ENCODE measurements around the gene CDC42BPA.
"Not testable (repeated sequence)": the region's sequence is repeated elsewhere in the genome, so short reads cannot be mapped to it uniquely, and the experiment has no call there.

The CDC42BPA gene, protein sequence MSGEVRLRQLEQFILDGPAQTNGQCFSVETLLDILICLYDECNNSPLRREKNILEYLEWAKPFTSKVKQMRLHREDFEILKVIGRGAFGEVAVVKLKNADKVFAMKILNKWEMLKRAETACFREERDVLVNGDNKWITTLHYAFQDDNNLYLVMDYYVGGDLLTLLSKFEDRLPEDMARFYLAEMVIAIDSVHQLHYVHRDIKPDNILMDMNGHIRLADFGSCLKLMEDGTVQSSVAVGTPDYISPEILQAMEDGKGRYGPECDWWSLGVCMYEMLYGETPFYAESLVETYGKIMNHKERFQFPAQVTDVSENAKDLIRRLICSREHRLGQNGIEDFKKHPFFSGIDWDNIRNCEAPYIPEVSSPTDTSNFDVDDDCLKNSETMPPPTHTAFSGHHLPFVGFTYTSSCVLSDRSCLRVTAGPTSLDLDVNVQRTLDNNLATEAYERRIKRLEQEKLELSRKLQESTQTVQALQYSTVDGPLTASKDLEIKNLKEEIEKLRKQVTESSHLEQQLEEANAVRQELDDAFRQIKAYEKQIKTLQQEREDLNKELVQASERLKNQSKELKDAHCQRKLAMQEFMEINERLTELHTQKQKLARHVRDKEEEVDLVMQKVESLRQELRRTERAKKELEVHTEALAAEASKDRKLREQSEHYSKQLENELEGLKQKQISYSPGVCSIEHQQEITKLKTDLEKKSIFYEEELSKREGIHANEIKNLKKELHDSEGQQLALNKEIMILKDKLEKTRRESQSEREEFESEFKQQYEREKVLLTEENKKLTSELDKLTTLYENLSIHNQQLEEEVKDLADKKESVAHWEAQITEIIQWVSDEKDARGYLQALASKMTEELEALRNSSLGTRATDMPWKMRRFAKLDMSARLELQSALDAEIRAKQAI (N-terminal part only)

DNA sequence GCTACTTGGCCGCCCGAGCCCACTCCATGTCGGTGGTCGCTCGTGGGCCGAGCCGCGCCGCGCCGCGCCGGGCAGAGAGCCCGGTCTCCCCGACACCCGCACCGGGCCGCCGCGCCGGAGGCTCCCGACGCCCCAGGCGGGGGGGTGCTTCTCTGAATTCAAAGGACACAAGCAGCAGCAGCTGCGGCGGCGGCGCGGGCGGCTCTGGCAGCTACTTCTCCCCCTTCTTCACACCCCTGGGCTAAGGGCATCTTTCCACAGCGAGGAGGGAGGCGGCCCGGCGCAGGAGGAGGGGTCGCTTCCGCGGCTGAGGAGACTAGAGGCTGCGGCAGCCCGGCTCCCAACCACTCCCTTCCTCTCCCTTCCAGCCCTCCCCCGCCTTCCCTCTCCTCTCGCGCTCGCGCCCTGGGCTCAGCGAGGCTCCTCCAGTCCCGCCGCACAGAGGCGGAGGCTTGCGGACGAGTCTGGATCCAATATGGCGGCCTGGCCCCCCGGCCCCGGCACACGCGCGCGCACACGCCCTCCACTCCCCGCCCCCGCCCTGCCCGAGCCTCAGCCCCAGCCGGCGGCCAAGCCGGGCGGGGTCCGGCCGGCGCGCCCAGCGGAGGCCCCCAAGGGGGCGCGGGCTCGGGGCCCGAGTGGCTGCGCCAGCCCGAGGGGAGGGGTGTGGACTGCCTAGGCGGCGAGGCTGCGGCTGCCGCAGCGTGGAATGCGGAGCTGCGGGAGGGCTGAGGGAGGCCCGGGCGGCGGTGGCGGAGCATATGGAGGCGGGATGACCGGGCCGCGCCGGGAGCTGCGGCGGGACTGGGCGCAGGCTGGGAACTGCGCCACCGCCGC lies at the start of gene CDC42BPA:
Gene CDC42BPA (minus strand): TSS at position 477 of the 837 bp plus-strand sequence. CDS start 1,310 bp downstream, outside the sequence.
- DNase-seq (ENCODE audit: insufficient read length, low spot score) (peak; percentile 80), FAIRE-seq (peak; percentile 54)

DNA sequence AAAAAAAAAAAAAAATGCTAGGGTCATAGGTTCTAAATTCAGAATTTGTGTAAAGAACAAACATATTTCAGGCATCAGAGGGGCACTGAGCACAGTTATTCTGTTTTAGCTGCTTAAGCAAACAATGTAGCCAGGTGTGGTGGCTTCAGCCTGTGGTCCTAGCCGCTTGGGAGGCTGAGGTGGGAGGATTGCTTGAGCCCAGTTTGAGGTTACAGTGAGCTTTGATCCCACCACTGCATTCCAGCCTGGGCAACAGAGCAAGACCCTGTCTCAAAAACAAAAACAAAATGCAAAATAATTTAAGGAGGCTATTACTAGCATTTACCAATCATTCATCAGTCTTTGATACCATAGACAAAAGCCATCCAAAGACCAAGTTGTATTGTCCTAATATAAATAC lies 49.7 kb upstream of the CDC42BPA start:
- no peak for FAIRE-seq
- DNase-seq (ENCODE audit: insufficient read length, low spot score) = no peak

DNA sequence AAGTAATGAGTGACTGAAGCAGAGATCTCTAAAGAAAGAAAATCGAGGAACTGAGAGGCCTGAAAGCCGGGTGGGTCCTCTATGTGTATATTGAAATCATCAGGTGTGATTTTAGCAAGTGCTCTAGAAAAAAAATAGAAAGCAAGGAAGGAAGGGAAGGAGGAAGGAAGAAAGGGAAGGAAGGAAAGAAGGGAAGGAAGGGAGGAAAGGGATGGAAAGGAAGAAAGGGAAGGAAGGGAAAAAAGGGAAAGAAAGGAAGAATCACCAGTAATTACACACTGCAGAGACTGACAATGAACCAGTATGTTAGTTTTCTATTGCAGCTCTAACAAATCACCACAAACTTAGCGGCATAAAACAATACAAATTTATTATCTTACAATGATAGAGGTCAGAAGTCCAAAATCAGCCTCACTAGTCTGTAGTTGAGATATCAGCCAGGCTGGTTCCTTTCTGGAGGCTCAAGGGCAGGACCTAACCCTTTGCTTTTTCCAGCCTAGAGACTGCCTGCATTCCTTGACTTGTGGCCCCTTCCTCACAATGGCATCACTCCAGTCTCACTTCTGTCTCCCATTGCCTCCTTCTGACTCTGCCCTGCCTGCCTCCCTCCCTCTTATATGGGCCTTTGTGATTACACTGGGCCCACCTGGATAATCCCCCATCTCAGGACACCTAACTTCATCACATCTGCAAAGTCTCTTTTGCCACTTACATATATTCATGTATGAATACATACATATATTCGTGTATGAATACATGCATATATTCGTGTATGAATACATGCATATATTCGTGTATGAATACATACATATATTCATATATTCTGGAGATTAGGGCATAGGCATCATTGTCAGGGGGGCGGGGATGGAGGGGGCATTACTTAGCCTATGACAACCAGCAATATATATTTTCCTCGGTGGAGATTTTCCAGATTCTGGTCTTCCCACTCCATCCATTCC lies 47.5 kb upstream of the CDC42BPA start:
- FAIRE-seq = no peak

DNA sequence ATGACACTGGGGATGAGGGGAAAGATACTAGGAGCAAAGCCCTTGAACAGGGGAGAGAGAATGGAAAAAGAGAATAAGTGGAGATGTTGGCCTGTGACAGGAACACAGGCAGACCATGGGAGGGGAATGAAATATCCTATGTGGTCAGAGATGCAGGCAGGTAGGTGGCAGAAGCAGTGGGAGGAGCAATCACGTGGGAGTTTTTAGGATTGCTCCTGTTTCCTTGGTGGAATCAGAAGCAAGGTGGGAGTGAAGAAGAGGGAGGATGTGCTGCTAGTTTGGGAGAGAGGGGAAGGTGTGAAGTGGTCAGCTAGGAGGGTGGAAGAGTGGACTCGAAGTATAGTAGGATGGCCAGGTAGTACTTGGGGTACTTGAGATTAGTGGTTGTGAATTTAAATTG lies 46.4 kb upstream of the CDC42BPA start:
- FAIRE-seq (no peak), DNase-seq (ENCODE audit: insufficient read length, low spot score) (no peak)

More for the DNA sequence above, 47.5 kb upstream of the CDC42BPA start:
- no peak for DNase-seq (ENCODE audit: insufficient read length, low spot score)

DNA sequence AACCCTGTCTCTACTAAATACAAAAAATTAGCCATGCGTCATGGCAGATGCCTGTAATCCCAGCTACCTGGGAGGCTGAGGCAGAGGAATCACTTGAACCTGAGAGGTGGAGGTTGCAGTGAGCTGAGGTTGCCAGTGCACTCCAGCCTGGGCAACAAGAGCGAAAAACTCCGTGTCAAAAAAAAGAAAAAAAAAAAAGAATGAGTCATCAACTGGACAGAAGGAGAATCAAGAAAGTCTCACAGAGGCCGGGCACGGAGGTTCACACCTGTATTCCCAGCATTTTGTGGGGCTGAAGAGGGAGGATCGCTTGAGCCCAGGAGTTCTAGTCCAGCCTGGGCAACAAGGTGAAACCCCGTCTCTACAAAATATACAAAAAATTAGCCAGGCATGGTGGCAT lies 45.5 kb upstream of the CDC42BPA start:
- FAIRE-seq = no peak
- no peak for DNase-seq (ENCODE audit: insufficient read length, low spot score)

DNA sequence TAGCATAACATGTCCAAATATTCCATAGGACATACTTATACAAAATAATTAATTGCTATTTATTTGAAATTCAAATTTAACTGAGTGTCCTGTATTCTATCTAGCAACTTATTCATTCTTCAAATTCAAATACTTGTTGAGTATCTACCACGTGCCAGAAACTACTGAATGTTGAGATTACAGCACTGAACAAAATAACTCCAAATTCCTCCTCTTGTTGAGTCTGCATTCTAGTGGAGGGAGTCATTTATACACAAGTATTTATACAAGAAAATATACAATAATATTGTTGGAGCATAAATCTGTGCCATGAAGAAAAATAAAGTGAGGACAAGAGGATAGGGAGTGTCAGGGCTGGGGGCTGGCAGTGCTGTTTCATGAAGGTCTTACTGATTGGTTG lies 43.7 kb upstream of the CDC42BPA start:
- FAIRE-seq = no peak
- no peak for DNase-seq (ENCODE audit: insufficient read length, low spot score)

DNA sequence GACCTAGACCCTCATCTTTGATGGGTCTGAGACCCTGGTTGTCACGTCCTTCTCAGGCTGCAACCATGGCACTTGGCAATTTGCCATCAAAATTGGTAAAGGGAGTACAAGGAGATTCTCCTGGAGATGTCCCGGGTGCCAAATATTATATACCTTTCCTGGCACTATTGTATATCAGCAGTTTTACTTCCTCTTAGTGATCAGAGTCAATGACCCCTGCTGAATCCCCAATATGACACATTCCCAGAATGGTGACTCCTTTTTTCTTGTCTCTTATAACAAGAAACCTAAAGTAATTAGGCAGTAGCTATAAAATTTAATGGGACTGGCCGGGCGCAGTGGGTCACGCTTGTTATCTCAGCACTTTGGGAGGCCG lies 39.6 kb upstream of the CDC42BPA start:
- FAIRE-seq (no peak), DNase-seq (ENCODE audit: insufficient read length, low spot score) (no peak)

DNA sequence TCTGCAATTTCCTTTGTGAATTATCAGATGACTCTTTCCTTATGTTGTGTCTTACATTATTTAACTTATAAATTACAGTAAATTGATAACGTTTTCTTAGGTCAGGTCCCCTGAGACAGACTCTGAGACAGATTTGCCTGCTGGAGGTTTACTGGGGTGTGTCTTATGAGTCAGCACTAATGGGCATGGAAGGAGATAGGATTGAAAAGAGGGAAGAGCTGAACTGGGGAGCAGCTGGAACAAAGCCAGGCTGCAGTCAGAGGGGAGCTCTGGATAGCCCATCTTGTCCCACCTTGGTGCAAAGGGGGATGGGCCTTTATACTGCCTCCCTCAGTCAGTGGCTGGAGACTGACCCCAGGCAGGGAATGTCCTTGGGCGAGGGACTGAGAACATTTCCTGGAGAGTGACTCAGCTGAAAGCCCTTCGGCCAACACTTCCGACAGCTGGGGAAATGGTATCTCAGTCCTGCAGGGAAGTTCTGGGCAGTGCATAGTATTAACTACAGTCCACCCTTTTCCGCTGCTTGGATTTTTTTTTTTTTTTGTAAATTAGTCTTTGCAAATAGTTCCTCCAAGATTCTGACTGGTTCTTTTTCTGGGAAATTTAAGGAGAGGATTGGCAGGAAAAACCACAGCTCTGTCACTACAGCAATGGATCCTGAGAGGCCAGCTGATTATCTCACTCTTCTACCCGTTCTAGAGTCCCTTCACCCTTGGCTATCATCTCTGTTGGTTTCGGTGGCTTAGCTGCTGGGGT lies 39.1 kb upstream of the CDC42BPA start:
- peak; percentile 88 for DNase-seq (ENCODE audit: insufficient read length, low spot score)
- FAIRE-seq = peak; percentile 83

DNA sequence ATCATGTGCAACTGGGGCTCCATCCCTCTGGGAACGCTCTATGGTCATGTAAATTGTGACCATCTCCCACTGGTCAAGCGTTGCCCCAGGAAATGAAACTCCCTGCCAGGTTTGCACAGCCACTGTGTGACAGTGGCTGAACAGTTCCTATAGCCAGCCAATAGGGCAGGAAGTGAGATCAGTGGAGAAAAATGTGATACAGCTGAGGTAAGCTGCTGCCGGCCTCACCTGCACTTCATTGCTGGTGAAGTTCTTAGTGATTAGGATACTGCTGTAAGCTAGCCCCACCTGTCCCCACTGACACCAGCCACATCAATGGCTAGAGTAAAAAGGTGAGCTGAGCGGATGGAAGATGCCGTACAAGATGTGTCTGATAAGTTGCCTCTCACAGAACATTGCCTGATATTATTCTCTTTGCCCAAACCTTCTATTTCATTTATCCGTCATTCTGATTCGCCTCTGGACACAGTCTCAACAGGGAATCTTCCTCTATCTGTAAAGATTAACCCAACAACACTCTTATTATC lies 38.4 kb upstream of the CDC42BPA start:
- FAIRE-seq (no peak), DNase-seq (ENCODE audit: insufficient read length, low spot score) (peak; percentile 22)

DNA sequence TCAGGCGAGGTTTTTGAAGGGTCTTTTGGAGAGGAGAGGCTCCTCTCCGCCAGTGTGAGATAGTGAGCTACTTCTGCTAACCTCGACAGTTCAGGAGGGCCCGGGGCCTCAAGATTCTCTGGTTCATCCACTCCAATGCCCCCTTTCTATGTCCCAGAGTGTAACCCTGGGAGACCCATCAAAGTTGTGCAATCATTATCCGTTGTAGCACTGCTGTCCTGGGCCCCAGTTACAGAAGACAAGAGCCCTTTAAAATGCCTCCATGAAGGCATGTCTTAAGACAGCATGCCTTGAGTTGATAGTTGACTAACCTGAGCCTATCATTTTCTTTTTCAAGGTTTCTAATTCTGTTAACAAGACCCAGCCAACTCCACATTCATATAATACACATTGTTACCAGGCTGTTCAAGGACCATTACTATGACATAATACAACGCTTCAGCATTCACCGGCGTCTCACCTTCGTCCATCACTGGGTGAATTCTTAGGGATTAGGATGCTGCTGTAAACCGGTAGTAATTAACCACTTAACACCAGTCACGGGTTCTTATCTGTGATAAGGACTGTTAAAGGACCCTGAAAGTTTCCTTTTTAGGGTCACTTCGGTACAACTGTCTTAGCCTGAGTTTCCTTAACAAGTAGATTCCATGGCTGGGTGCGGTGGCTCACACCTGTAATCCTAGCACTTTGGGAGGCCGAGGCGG lies 37.4 kb upstream of the CDC42BPA start:
- FAIRE-seq (no peak), DNase-seq (ENCODE audit: insufficient read length, low spot score) (no peak)

DNA sequence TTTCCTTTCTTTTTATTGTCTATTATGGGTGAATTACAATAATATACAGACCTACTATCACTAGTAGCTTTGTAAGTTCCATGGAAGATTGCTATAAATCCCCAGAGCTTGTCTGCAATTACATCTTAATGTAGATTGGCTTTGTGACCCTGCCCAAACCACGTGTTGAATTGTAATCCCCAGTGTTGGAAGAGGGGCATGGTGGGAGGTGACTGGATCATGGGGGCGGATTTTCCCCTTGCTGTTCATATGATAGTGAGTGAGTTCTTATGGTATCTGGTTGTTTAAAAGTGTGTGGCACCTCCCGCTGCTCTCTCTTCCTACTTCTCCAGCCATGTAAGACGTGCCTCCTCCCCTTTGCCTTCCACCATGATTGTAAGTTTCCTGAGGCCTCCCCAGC lies 34.9 kb upstream of the CDC42BPA start:
- no peak for FAIRE-seq

DNA sequence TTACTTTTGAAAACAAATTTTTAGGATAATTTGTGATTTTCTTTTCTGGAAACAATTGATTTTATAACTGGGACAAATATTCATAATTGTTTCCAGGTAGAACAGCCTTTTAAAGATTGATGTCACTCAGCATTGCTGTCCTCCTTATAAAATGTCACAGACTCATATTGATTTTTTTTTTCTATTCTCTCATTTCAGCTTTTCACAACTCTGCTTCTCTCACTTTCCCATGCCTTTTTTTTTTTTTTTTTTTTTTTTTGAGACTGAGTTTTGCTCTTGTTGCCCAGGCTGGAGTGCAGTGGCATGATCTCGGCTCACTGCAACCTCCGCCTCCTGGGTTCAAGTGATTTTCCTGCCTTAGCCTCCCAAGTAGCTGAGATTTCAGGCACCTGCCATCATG lies 33.9 kb upstream of the CDC42BPA start:
- not testable (repeated sequence) for DNase-seq (ENCODE audit: insufficient read length, low spot score); FAIRE-seq

More for the DNA sequence above, 34.9 kb upstream of the CDC42BPA start:
- DNase-seq (ENCODE audit: insufficient read length, low spot score) = no peak

DNA sequence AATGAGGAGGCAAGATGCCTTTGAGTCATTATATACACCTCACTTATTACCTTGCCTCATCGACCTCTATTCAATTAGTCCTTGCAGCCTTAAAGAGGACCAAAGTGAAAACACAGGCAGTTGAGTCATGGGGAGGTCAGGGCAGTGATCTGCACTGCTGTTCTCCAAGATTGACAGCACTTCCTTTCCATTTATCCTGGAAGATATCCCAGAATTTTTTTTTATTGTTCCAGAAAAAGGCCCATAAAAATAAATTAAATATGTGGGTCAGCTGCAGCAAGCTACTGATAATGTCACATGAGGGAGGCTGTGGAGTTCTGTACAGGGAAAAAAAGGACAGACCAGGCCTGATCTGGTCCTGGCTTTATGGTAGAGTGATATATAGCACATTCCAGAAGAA lies 33.2 kb upstream of the CDC42BPA start:
- FAIRE-seq = no peak

DNA sequence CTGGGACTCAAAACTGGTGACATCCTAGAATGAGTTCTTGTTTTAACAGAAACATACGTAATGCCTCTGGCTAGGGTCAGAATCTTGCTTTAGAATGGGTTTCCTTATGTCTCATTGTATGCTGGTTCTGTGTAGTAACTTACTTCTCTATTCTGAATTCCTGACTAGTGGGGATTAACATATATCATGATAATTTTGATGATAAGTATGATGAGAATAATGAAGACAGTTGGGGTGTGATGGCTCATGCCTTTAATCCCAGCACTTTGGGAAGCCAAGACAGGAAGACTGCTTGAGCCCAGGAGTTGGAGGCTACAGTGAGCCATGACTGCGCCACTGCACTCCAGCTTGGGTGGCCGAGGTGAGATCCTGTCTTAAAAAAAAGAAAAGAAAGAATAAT lies 31.7 kb upstream of the CDC42BPA start:
- FAIRE-seq = no peak

More for the DNA sequence above, 33.2 kb upstream of the CDC42BPA start:
- peak; percentile 21 for DNase-seq (ENCODE audit: insufficient read length, low spot score)

DNA sequence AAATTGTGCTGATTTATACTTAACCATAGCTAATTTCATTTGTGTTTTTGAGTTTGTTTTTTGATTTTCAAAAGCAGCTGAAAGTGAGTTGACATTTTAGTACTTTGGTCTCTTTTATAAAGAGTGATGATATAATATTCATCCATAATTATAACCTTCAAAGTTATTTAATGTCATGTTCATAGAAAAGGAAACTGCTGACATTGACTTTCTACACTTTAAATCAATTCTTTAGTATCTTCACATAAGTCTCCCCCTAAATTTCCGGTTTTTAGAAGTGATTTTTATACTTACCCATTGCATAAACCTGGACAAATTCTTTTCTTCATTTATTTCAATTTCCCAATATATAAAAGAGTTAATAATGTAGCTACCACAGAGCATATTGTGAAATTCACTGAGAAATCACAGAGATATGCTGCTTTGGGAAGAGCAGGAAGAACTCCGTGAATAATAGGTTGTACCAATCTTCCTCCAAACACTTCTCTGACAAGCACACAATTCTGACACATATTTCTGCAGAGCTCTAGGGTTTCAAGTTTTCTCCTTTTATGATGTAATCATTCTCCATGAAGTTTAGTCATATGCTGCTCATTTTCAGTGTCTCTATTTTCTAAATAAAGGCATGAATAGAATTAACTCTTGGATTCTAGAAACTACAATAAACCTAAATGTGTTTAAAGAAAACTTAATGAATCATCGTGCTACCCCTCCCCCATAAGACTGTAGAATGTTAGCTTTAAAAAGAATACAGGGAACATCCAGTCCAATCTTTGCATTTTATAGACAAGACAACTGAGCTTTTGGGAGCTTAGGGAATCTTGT lies 25.6 kb upstream of the CDC42BPA start:
- DNase-seq (ENCODE audit: insufficient read length, low spot score) (peak; percentile 62), FAIRE-seq (no peak)

More for the DNA sequence above, 31.7 kb upstream of the CDC42BPA start:
- DNase-seq (ENCODE audit: insufficient read length, low spot score) = no peak

DNA sequence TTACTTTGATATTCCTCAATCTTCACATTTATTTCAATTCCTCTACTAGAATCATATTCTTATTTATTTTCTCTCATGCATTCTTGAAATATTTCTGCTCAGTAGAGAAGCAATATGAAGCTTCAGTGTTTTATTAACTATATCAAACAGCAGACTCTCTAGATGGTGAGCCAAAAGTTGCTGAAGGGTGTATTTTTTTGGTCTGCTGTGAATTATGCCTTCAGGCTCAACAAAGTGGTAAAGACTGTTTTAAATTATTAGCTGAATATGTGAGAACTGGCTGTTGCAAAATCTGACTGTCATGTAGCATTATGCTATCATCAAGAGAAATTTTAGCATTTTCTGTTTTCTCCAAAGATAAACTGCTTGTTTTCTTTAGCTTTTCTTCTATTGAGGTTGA lies 24.9 kb upstream of the CDC42BPA start:
- FAIRE-seq (no peak), DNase-seq (ENCODE audit: insufficient read length, low spot score) (no peak)

Data from HTR-8/SVneo (cell line).